SK-N-MC (cell line): Measurements from ENCODE around the gene RC3H2.
"Not testable (repeated sequence)": the region's sequence is repeated elsewhere in the genome, so short reads cannot be mapped to it uniquely, and the experiment has no call there.

Experiments used
- EZH2 ChIP-seq: fragments of 200-600 bp; sonication (generic); IDR thresholded peaks from one replicate; pipeline ENCODE4 v1.6.1; 2017; ENCODE audit warnings: antibody characterized with exemption
- FOXP2 ChIP-seq: optimal IDR thresholded peaks from 2 replicates; pipeline ENCODE3; 2011; ENCODE audit warnings: mild to moderate bottlenecking, moderate library complexity; ENCODE audit not compliant: insufficient read depth; ENCODE audit errors: extremely low read length, control extremely low read depth
- POLR2AphosphoS5 ChIP-seq: IDR thresholded peaks from 2 replicates; pipeline ENCODE4 v1.6.1; 2012; ENCODE audit warnings: mild to moderate bottlenecking, low read depth, low read length, borderline replicate concordance

DNA sequence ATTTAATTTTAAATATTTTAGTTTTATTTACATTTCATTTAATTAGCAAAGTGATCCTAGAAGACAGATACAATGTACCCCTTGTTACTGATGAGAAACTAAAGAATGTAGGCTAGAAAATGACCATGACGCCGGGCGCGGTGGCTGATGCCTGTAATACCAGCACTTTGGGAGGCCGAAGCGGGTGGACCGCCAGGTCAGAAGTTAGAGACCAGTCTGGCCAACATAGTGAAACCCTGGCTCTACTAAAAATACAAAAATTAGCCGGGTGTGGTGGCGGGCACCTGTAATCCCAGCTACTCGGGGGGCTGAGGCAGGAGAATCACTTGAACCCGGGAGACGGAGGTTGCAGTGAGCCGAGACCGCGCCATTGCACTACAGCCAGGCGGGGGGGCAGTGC, 963 bp upstream of the RC3H2 start:
- not testable (repeated sequence) for TF ChIP-seq POLR2AphosphoS5, EZH2, FOXP2
